HG03064 (cell line): ENCODE results near the gene COX7A2L.
"Not testable (repeated sequence)": the region's sequence is repeated elsewhere in the genome, so short reads cannot be mapped to it uniquely, and the experiment has no call there.

ENCODE experiments used
- ATAC-seq: cut with Tn5 transposase; IDR thresholded peaks from one replicate; pipeline ENCODE4 v1.9.1; 2021; ENCODE audit warnings: low read depth; ENCODE audit not compliant: unreplicated experiment

The COX7A2L gene

DNA sequence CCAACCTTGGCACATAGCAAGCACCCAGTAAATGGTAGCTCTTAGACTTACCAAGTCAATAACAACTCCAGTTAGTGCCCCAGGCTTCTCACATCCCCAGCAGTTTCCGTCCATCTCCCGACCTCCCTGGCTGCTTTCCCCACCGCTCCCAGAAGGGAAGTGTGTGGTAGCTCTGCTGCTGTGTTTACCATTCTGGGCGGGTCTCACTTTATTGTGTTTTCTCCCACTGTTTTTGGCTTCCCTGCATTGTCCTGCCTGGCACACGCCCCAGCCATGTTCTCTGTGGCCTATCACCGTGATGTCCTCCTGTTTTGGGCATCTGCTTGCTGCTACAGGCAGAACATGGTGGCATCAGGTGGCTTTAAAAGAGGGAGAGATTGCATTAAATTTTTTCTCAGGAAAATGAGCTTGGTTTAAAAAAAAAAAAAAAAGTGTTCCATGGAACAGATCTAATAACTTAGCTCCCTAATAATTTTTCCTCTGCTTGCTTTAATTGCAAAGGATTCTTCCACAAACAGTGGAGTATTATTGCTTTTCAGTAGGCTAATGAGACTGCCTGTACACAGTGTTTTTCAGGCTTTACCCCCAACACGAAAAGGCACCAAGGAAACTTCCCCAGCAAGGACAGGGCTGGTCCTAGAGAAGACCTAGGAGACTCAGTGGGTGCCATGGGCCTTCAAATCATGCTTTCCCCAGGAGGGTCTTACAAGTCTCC lies 8.0 kb upstream of the COX7A2L start:
- no peak for ATAC-seq

GRCh38 chr2:42367835-42368234 lies 6.8 kb upstream of the COX7A2L start:
- no peak for ATAC-seq

DNA sequence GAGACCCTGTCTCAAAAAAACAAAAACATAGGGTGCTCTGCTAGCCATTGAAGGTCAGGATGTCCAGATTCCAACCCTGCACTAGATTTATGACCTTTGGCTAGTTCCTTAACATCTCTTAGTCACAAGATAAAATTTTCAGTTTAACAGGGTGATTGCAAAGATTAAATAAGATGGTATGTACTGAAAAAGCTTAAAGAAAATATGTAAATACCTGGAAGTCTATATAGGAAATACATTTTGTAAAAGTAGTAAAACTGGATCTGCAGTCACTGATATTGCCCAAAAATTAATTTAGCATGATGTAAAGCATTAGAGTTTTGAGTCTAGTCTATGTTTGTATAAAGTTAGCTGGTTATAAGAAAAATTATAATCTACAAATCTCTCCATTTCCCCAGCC lies 5.4 kb upstream of the COX7A2L start:
- ATAC-seq, result no peak

- ATAC-seq, result no peak
These were observed 3.6 kb upstream of the COX7A2L start for GRCh38 chr2:42364658-42365057.

DNA sequence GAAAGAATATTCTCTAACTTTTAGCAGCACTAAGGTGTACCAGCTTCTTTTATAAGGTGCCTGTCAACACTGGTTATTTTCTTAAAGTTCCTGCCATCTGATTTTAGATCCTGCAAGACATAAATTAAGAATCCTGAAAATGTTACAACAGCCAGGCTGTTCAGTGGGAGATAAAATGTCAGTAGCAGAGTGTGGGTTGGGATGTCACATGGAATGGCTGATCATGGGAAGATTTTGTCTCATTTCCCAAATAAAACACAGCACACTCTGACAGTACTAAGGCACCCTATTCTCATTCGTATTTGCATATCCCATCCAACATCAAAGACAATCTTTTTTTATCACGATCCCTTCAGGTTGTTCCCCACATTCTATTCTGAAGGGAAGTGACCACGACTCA lies 2.4 kb upstream of the COX7A2L start:
- no peak for ATAC-seq

DNA sequence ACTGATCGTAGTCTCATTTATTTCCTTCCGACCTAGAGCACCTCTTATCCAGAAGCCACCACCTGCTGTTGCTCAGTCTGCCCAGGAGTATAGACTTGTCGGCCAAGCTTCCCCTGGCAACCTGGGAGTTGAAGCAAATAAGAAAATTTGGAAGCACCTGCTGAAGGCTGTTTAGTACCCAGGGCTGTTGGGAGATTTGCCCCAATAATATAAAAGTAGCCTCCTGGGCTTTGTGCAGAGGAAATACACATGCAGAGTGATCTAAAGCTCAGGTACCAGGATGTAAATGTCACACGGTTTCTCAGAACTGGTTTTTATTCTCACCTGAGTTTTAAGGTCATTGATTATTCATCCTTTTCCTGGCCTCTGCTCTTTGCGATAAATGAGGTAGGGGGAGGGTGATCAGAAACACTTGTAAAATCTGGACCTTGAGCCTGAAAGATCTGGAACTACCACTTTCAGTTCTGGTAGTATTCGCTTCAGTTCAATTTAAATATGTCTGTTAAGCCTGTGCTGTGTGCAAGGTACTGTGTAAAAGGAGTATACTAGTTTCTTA lies 789 bp upstream of the COX7A2L start:
- ATAC-seq, result no peak

- no peak for ATAC-seq
These were observed 526 bp downstream of the COX7A2L start for GRCh38 chr2:42360493-42360889.

- ATAC-seq, result no peak
These were observed 993 bp downstream of the COX7A2L start for GRCh38 chr2:42359965-42360483.

- no peak for ATAC-seq
These were observed 1.6 kb downstream of the COX7A2L start for GRCh38 chr2:42359304-42359964.

- no peak for ATAC-seq
These were observed 7.1 kb downstream of the COX7A2L start for GRCh38 chr2:42353792-42354429.

- ATAC-seq, result no peak
These were observed 9.2 kb downstream of the COX7A2L start for GRCh38 chr2:42351864-42352263.

DNA sequence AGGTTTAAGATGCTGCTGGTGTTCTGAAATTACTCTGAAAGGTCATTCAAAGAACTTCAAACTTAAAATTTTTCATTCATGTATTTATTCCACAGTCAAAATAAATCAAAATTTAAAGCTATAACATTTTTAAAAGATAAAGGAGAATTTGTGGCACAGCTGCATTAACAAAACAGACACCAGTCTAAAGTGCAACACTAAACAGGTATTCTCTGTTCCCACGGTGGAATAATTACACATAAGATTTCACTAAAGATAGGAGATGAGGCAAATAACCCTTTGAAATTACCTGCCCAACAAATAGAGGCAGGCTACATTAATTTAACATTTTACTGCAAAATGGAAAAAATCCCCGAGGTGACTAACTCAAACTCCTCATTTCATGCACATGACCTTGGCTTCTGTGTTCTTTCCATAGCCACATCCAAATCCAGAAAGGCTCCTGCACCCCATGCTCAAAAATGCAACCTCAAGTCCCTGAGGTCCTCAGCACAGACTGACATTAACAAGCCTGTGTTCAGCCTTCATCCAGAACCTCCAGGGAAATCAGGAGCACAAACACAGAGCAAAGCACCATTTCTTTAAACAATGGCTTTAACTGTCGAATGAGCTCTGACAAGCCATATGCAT lies 10.5 kb downstream of the COX7A2L start:
- ATAC-seq, result no peak

DNA sequence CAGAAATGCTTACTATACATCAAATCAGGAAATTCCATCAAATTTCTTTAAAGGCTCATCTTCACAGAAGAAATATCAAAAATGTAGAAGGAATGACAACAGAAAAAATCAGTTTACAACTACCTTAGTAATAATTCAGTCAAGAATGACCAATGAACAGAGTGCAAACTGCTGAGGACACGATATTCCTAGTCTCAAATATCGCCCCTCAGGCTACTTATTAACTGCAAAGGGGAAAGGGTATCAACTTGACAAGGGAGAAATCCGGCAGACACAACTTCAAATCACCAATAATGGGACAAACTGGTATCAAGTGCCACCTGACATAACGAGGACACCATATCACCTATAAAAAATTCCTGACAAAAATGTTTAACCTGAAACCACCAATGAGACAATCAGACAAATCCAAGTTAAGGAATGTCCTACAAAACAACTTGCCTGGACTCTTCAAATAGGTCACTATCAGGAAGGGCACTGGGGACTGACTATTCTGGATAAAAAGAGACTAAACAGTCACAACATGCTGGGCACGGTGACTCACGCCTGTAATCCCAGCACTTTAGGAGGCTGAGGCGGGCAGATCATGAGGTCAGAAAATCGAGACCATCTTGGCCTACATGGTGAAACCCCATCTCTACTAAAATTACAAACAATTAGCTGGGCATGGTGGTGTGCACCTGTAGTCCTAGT lies 12.8 kb downstream of the COX7A2L start:
- no peak for ATAC-seq

DNA sequence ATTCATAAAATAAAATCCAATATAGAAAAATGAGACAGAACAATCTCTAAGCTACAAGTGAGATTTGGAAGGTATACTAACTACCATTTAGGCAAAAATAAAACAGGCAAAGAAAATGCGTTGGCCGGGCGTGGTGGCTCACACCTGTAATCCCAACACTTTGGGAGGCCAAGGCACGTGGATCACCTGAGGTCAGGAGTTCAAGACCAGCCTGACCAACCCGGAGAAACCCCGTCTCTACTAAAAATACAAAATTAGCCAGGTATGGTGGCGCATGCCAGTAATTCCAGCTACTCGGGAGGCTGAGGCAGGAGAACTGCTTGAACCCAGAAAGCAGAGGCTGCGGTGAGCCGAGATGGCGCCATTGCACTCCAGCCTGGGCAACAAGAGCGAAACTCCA lies 13.5 kb downstream of the COX7A2L start:
- not testable (repeated sequence) for ATAC-seq

DNA sequence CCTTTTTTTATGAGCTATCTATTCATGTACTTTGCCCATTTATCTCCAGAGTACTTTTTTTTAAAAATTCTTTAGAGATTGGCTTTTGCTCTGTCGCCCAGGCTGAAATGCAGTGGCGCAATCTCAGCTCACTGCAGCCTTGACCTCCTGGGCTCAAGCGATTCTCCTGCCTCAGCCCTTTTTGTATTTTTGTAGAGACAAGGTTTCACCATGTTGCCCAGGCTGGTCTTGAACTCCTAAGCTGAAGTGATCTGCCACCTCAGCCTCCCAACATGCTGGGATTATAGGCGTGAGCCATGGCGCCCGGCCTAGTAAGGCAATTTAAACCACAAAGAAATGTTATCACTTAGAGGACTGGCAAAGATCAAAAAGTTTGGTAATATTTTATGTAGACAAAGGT lies 14.2 kb downstream of the COX7A2L start:
- not testable (repeated sequence) for ATAC-seq

GRCh38 chr2:42345986-42346385 lies 15.0 kb downstream of the COX7A2L start:
- ATAC-seq, result no peak

GRCh38 chr2:42342795-42343241 lies 18.2 kb downstream of the COX7A2L start:
- ATAC-seq, result no peak

DNA sequence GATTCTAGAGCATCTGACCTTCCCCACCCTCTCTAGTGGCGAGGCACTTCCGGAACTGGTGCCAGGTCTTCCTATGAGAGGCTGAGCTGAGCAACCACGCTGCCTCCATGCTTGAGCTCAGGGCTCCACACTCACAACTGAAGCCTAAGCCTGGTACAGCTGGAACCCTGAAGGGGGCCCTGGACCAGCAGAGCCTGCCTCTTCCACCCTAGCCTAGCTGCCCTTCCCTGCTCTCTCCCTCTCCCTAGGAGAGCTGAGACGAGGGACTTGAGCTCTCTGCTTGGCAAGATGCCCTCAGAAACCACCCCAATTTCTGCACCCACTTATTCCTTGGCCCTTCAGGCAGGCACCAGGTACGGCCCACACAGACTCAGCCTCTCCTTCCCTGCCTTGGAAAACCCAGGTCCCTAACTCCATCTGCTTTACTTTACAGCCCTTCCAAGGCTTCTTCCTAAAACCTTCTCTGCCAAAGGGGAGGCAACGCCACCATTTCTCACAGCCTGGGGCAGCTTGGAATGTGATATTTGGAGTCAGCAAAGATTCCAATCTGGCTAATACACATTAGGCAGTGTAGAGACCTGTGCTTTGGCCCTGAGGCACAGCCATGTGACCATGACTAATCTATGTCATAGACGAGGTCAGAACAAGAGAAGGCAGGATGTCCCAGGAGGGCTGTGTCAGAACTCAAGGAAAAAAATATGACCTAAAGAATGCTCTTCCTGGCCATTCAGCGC lies 18.8 kb downstream of the COX7A2L start:
- no peak for ATAC-seq

DNA sequence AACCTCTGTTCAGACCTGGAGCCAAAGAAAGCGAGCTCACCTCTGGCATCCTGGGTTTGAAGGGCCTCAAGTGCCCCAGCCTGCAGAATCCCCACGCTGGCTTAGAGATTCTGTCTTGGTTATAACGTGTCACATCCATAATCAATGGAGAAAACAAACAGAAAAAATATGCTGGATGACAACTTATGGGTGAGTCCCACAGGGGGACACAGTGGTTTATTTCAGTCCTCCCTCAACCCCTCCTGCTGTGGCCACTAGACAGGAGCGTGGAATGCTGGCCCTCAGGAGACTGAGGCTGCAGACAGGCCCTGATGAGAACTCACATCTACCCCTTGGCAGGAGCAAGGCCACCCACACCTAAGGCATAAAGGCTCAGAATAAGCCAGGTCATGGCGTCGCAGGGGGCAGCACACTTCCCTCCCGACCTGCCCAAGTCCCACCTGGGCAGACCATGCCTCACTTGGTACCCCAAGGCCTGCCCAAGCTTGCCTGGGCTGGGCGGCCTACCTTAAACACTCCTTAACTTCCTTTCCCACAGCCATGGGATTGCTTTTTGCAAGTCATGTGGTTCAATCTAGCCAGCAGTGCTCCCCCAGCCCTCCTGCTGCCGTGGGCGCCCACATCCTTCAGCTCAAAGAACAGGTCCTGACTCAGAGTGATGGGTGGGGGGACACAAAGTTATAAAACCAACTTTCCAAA lies 19.9 kb downstream of the COX7A2L start:
- ATAC-seq, result no peak
